WTC11 (cell line): ENCODE results near the gene P2RX3. TPM values are rescaled to one million over a fixed set of nuclear protein-coding genes. Genes with fewer than 3 reads are reported as not detected.
"Not testable (repeated sequence)": the region's sequence is repeated elsewhere in the genome, so short reads cannot be mapped to it uniquely, and the experiment has no call there.

Source experiments
- ATAC-seq: fragments of 200-7000 bp; cut with Tn5 transposase; 2 replicates; pipeline ENCODE4 v1.10.0; 2021; ENCODE audit warnings: mild to moderate bottlenecking, moderate library complexity
- CTCF ChIA-PET: fragments of 300-600 bp; sonication (Branson Sonifier 250); formaldehyde crosslinking; loops from one replicate; lab custom pipeline; 2021; ENCODE audit warnings: antibody characterized with exemption; lab: Charles Lee
- POLR2A ChIA-PET: fragments of 350-600 bp; sonication (Branson Sonifier 250); formaldehyde crosslinking; loops from one replicate; lab custom pipeline; 2021; ENCODE audit warnings: antibody characterized with exemption; lab: Charles Lee
- DNase-seq: peaks from one replicate; pipeline ENCODE4 v3.0.0; 2021; ENCODE audit warnings: low spot score
- H3K27ac Mint-ChIP-seq: 2 replicates; pipeline ENCODE4 v1.8.0; 2021; ENCODE audit warnings: mixed read lengths
- H3K27me3 Mint-ChIP-seq: 2 replicates; pipeline ENCODE4 v1.8.0; 2021; ENCODE audit warnings: low read depth, mild to moderate bottlenecking, moderate library complexity, mixed read lengths
- H3K36me3 Mint-ChIP-seq: 2 replicates; pipeline ENCODE4 v1.8.0; 2021; ENCODE audit warnings: mixed read lengths
- H3K4me1 Mint-ChIP-seq: 2 replicates; pipeline ENCODE4 v1.8.0; 2022; ENCODE audit warnings: mixed read lengths
- H3K4me3 Mint-ChIP-seq: 2 replicates; pipeline ENCODE4 v1.8.0; 2021; ENCODE audit warnings: mild to moderate bottlenecking, moderate library complexity, mixed read lengths
- H3K9me3 Mint-ChIP-seq: 2 replicates; pipeline ENCODE4 v1.8.0; 2021; ENCODE audit warnings: mixed read lengths
- ATF1 ChIP-seq: sonication (generic); formaldehyde crosslinking; IDR thresholded peaks from 2 replicates; pipeline ENCODE4 v1.8.1; 2023; ENCODE audit warnings: mild to moderate bottlenecking, moderate library complexity, missing genetic modification reagents
- EMX1 ChIP-seq: fragments of 250-450 bp; sonication (Bioruptor Pico); IDR thresholded peaks from 2 replicates; pipeline ENCODE4 v1.8.0; 2021; ENCODE audit warnings: mild to moderate bottlenecking
- MXD4 ChIP-seq: fragments of 250-450 bp; sonication (Bioruptor Pico); IDR thresholded peaks from 2 replicates; pipeline ENCODE4 v1.8.0; 2021; ENCODE audit warnings: mild to moderate bottlenecking, moderate library complexity, borderline replicate concordance
- NFATC4 ChIP-seq: fragments of 250-450 bp; sonication (Bioruptor Pico); IDR thresholded peaks from 2 replicates; pipeline ENCODE4 v1.9.0; 2021; ENCODE audit warnings: mild to moderate bottlenecking
- SP1 ChIP-seq: sonication (generic); formaldehyde crosslinking; conservative IDR thresholded peaks from 2 replicates; pipeline ENCODE4 v1.8.1; 2022; ENCODE audit warnings: missing genetic modification reagents
- ZNF317 ChIP-seq: sonication (generic); formaldehyde crosslinking; IDR thresholded peaks from 2 replicates; pipeline ENCODE4 v1.8.1; 2023; ENCODE audit warnings: low read depth, mild to moderate bottlenecking, moderate library complexity, missing genetic modification reagents, borderline replicate concordance
- ZNF396 ChIP-seq: fragments of 250-450 bp; sonication (Bioruptor Pico); IDR thresholded peaks from 2 replicates; pipeline ENCODE4 v1.8.0; 2021; ENCODE audit warnings: mild to moderate bottlenecking, moderate library complexity, borderline replicate concordance
- ZNF671 ChIP-seq: fragments of 250-450 bp; sonication (Bioruptor Pico); IDR thresholded peaks from 2 replicates; pipeline ENCODE4 v1.8.0; 2021; ENCODE audit warnings: mild to moderate bottlenecking
- total RNA-seq: library from RNA; stranded (reverse); gene quantifications from 3 replicates; pipeline ENCODE4 v1.2.3, GENCODE V29; 2021
- TF ChIP-seq, protein P1 (sequence below): sonication (generic); formaldehyde crosslinking; IDR thresholded peaks from 2 replicates; pipeline ENCODE4 v1.8.1; 2023; ENCODE audit warnings: mild to moderate bottlenecking, missing genetic modification reagents, borderline replicate concordance
- TF ChIP-seq, protein P2 (sequence below): sonication (generic); formaldehyde crosslinking; IDR thresholded peaks from 2 replicates; pipeline ENCODE4 v1.8.0; 2023; ENCODE audit warnings: missing genetic modification reagents, mild to moderate bottlenecking, borderline replicate concordance
- TF ChIP-seq, protein P3 (sequence below): sonication (generic); formaldehyde crosslinking; IDR thresholded peaks from 2 replicates; pipeline ENCODE4 v1.8.1; 2022; ENCODE audit warnings: mild to moderate bottlenecking, missing genetic modification reagents, moderate library complexity, borderline replicate concordance
- TF ChIP-seq, protein P4 (sequence below): fragments of 250-450 bp; sonication (Bioruptor Pico); IDR thresholded peaks from 2 replicates; pipeline ENCODE4 v1.8.0; 2021; ENCODE audit warnings: mild to moderate bottlenecking
- TF ChIP-seq, protein P5 (sequence below): sonication (generic); formaldehyde crosslinking; IDR thresholded peaks from 2 replicates; pipeline ENCODE4 v1.8.0; 2022; ENCODE audit warnings: mild to moderate bottlenecking, missing genetic modification reagents
- TF ChIP-seq, protein P6 (sequence below): sonication (generic); formaldehyde crosslinking; IDR thresholded peaks from 2 replicates; pipeline ENCODE4 v1.8.1; 2022; ENCODE audit warnings: missing genetic modification reagents, borderline replicate concordance
- TF ChIP-seq, protein P7 (sequence below): sonication (generic); formaldehyde crosslinking; IDR thresholded peaks from 2 replicates; pipeline ENCODE4 v1.8.1; 2023; ENCODE audit warnings: mild to moderate bottlenecking, missing genetic modification reagents, moderate library complexity

P2RX3 gene
- total RNA-seq, 1 experiment from 2014 or later: 0.26 TPM

DNA sequence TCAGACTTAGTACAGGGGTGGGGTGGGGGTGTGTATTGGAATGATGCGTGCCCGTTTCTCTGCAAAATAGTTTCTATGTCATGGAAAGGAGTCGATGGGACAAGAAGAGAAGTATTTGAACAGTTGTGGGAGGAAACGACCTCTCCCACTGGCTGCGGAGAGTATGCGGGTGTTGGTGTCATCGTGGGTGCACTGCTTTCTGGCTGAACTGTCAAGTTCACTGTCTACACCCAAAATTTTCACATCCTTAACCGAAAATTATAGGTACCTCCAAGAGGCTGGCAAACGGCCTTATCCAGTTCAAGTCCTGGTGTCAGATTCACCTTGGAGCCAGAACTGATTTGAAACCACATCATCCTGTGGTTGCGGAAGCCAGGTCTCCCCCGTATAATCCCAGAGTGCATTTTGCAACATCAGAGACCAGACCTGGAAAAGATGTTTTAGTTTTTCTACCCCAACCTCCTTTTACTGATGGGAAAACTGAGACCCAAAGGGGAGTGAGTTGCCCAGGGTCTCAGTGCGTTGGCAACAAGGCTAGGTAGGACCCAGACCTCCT, 2.0 kb upstream of the P2RX3 start (continued):
- TF ChIP-seq, protein P1, sequence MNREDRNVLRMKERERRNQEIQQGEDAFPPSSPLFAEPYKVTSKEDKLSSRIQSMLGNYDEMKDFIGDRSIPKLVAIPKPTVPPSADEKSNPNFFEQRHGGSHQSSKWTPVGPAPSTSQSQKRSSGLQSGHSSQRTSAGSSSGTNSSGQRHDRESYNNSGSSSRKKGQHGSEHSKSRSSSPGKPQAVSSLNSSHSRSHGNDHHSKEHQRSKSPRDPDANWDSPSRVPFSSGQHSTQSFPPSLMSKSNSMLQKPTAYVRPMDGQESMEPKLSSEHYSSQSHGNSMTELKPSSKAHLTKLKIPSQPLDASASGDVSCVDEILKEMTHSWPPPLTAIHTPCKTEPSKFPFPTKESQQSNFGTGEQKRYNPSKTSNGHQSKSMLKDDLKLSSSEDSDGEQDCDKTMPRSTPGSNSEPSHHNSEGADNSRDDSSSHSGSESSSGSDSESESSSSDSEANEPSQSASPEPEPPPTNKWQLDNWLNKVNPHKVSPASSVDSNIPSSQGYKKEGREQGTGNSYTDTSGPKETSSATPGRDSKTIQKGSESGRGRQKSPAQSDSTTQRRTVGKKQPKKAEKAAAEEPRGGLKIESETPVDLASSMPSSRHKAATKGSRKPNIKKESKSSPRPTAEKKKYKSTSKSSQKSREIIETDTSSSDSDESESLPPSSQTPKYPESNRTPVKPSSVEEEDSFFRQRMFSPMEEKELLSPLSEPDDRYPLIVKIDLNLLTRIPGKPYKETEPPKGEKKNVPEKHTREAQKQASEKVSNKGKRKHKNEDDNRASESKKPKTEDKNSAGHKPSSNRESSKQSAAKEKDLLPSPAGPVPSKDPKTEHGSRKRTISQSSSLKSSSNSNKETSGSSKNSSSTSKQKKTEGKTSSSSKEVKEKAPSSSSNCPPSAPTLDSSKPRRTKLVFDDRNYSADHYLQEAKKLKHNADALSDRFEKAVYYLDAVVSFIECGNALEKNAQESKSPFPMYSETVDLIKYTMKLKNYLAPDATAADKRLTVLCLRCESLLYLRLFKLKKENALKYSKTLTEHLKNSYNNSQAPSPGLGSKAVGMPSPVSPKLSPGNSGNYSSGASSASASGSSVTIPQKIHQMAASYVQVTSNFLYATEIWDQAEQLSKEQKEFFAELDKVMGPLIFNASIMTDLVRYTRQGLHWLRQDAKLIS (CRISPR knock-in tag): no peak
- TF ChIP-seq ATF1 (CRISPR knock-in tag): no peak
- TF ChIP-seq, protein P2, sequence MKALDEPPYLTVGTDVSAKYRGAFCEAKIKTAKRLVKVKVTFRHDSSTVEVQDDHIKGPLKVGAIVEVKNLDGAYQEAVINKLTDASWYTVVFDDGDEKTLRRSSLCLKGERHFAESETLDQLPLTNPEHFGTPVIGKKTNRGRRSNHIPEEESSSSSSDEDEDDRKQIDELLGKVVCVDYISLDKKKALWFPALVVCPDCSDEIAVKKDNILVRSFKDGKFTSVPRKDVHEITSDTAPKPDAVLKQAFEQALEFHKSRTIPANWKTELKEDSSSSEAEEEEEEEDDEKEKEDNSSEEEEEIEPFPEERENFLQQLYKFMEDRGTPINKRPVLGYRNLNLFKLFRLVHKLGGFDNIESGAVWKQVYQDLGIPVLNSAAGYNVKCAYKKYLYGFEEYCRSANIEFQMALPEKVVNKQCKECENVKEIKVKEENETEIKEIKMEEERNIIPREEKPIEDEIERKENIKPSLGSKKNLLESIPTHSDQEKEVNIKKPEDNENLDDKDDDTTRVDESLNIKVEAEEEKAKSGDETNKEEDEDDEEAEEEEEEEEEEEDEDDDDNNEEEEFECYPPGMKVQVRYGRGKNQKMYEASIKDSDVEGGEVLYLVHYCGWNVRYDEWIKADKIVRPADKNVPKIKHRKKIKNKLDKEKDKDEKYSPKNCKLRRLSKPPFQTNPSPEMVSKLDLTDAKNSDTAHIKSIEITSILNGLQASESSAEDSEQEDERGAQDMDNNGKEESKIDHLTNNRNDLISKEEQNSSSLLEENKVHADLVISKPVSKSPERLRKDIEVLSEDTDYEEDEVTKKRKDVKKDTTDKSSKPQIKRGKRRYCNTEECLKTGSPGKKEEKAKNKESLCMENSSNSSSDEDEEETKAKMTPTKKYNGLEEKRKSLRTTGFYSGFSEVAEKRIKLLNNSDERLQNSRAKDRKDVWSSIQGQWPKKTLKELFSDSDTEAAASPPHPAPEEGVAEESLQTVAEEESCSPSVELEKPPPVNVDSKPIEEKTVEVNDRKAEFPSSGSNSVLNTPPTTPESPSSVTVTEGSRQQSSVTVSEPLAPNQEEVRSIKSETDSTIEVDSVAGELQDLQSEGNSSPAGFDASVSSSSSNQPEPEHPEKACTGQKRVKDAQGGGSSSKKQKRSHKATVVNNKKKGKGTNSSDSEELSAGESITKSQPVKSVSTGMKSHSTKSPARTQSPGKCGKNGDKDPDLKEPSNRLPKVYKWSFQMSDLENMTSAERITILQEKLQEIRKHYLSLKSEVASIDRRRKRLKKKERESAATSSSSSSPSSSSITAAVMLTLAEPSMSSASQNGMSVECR (CRISPR knock-in tag): no peak
- TF ChIP-seq, protein P3, sequence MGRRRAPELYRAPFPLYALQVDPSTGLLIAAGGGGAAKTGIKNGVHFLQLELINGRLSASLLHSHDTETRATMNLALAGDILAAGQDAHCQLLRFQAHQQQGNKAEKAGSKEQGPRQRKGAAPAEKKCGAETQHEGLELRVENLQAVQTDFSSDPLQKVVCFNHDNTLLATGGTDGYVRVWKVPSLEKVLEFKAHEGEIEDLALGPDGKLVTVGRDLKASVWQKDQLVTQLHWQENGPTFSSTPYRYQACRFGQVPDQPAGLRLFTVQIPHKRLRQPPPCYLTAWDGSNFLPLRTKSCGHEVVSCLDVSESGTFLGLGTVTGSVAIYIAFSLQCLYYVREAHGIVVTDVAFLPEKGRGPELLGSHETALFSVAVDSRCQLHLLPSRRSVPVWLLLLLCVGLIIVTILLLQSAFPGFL: no peak
- TF ChIP-seq, protein P4, sequence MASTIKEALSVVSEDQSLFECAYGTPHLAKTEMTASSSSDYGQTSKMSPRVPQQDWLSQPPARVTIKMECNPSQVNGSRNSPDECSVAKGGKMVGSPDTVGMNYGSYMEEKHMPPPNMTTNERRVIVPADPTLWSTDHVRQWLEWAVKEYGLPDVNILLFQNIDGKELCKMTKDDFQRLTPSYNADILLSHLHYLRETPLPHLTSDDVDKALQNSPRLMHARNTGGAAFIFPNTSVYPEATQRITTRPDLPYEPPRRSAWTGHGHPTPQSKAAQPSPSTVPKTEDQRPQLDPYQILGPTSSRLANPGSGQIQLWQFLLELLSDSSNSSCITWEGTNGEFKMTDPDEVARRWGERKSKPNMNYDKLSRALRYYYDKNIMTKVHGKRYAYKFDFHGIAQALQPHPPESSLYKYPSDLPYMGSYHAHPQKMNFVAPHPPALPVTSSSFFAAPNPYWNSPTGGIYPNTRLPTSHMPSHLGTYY: no peak
- no peak for TF ChIP-seq MXD4 (CRISPR knock-in tag)

DNA sequence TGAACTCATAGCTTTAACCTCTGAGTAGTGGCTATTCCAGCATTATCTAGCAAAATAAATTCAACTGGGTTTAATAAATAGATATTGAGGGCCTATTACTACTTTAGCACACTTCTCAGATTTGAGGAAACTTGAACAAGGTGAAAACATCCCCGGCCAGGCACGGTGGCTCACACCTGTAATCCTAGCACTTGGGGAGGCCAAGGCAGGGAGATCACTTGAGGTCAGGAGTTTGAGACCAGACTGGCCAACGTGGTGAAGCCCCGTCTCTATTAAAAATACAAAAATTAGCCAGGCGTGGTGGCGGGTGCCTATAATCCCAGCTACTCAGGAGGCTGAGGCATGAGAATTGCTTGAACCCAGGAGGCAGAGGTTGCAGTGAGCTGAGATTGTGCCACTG, 1.3 kb upstream of the P2RX3 start:
- CTCF ChIA-PET: interaction anchor here (2.7 to 3.7 kb wide), 2 partner anchors 9 to 121 kb away, joined by 22 to 23 read pairs; no protein-coding TSS in a partner anchor

DNA sequence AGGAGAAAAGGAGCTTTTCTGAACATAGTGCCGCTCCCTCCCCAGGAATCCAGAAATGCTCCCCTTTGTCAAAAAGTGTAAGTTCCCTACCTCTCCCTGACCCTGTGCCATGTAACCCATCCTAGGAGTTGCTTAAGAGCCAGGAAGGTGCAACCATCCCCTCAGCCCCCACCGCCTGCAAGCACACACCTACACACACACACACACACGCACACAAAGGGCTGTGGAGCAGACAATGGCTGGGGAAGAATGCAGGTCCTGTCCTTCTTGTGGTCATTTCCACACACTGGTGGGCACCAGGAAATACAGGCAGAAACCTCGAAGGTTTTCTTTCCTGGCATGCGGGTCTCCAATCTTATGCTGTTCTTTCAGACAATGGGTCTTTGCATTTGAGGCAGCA, 1.2 kb downstream of the P2RX3 start:
- no peak for DNase-seq
- H3K27ac Mint-ChIP-seq: no peak overlapping the region; the same call in 1 of the 2 replicates
- no peak overlapping the region; the same call in 1 of the 2 replicates for H3K4me3 Mint-ChIP-seq
- TF ChIP-seq ZNF396 (CRISPR knock-in tag) (no peak), NFATC4 (CRISPR knock-in tag) (no peak), ATF1 (CRISPR knock-in tag) (no peak), SP1 (CRISPR knock-in tag) (no peak), ZNF671 (CRISPR knock-in tag) (no peak), ZNF317 (CRISPR knock-in tag) (no peak), EMX1 (no peak)
- TF ChIP-seq, protein P5, sequence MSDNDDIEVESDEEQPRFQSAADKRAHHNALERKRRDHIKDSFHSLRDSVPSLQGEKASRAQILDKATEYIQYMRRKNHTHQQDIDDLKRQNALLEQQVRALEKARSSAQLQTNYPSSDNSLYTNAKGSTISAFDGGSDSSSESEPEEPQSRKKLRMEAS (CRISPR knock-in tag): no peak
- TF ChIP-seq, protein P4: no peak
- TF ChIP-seq, protein P6, sequence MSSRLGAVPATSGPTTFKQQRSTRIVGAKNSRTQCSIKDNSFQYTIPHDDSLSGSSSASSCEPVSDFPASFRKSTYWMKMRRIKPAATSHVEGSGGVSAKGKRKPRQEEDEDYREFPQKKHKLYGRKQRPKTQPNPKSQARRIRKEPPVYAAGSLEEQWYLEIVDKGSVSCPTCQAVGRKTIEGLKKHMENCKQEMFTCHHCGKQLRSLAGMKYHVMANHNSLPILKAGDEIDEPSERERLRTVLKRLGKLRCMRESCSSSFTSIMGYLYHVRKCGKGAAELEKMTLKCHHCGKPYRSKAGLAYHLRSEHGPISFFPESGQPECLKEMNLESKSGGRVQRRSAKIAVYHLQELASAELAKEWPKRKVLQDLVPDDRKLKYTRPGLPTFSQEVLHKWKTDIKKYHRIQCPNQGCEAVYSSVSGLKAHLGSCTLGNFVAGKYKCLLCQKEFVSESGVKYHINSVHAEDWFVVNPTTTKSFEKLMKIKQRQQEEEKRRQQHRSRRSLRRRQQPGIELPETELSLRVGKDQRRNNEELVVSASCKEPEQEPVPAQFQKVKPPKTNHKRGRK (CRISPR knock-in tag): no peak
- TF ChIP-seq, protein P7, sequence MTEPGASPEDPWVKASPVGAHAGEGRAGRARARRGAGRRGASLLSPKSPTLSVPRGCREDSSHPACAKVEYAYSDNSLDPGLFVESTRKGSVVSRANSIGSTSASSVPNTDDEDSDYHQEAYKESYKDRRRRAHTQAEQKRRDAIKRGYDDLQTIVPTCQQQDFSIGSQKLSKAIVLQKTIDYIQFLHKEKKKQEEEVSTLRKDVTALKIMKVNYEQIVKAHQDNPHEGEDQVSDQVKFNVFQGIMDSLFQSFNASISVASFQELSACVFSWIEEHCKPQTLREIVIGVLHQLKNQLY (CRISPR knock-in tag): no peak

More for the DNA sequence above, 1.3 kb upstream of the P2RX3 start:
- H3K9me3 Mint-ChIP-seq, DNase-seq, H3K27ac Mint-ChIP-seq, POLR2A ChIA-PET, H3K4me3 Mint-ChIP-seq, ATAC-seq: not testable (repeated sequence)
- Mint-ChIP-seq H3K36me3 (peaks cover 28% of the 10 kb centered on the region), H3K4me1 (peaks cover 48% of the 10 kb centered on the region), H3K27me3 (peaks cover 16% of the 10 kb centered on the region)

More for the DNA sequence above, 1.2 kb downstream of the P2RX3 start:
- ATAC-seq: no peak
- peaks cover 5% of the 10 kb centered on the region for H3K36me3 Mint-ChIP-seq
- H3K9me3 Mint-ChIP-seq: no peaks in the 10 kb centered on the region
- ChIA-PET POLR2A (no interaction called here), CTCF (interaction anchor here (1.0 to 3.7 kb wide), 7 partner anchors 11 to 305 kb away, joined by 3 to 22 read pairs (median 4); partner anchors contain the start of gene TNKS1BP1)
- H3K4me1 Mint-ChIP-seq: peaks cover 58% of the 10 kb centered on the region
- H3K27me3 Mint-ChIP-seq: peaks cover 21% of the 10 kb centered on the region
